Gastroesophageal sphincter (tissue), 4 donors: ENCODE results near the gene YPEL5. TPM values are rescaled to one million over a fixed set of nuclear protein-coding genes. Genes with fewer than 3 reads are reported as not detected.
A peak's percentile ranks its signal among the peaks of the same experiment; 100 is the strongest.

Experiments used
- ATAC-seq: fragments of 150-250 bp; one replicate; pipeline ENCODE4 v1.9.1; 2016; ENCODE audit warnings: mild to moderate bottlenecking, moderate library complexity
- H3K27ac ChIP-seq, 4 donors: fragments of 200-600 bp; sonication (generic) in 3 of 4; 1 replicate in 3 of 4; 2 replicates in 1 of 4; pipeline ENCODE4 v1.5.1; 2016 to 2019
- H3K27me3 ChIP-seq: fragments of 200-600 bp; sonication (generic); one replicate; pipeline ENCODE4 v1.5.1; 2019
- H3K36me3 ChIP-seq, 2 donors: fragments of 200-600 bp; sonication (generic); one replicate each; pipeline ENCODE4 v1.5.1; 2019; ENCODE audit warnings: control low read depth in 1 of 2
- H3K4me1 ChIP-seq, 3 donors: fragments of 200-600 bp; sonication (generic); 1 replicate in 2 of 3; 2 replicates in 1 of 3; pipeline ENCODE4 v1.5.1; 2016 to 2019; ENCODE audit warnings: control low read depth in 2 of 3
- H3K4me3 ChIP-seq, 2 donors: fragments of 200-600 bp; sonication (generic); one replicate each; pipeline ENCODE4 v1.5.1; 2019; ENCODE audit warnings: mild to moderate bottlenecking in 1 of 2, moderate library complexity in 1 of 2
- H3K9me3 ChIP-seq, 3 donors: fragments of 200-600 bp; sonication (generic); one replicate each; pipeline ENCODE4 v1.5.1; 2017 to 2019; ENCODE audit warnings: control low read depth in 2 of 3
- EP300 ChIP-seq: sonication (generic); formaldehyde crosslinking; IDR thresholded peaks from one replicate; pipeline ENCODE4 v1.6.1; 2017; ENCODE audit warnings: antibody characterized with exemption, mild to moderate bottlenecking
- POLR2A ChIP-seq, 2 donors: fragments of 450-650 bp; IDR thresholded peaks; one replicate each; pipeline ENCODE4 v1.6.1; 2017; ENCODE audit warnings: antibody characterized with exemption in 2 of 2, mild to moderate bottlenecking in 2 of 2, moderate library complexity in 1 of 2
- POLR2AphosphoS5 ChIP-seq: sonication (generic); formaldehyde crosslinking; IDR thresholded peaks from one replicate; pipeline ENCODE4 v1.6.1; 2017; ENCODE audit warnings: antibody characterized with exemption
- WGBS, 2 donors: methylation state at CpG; one replicate each; pipeline ENCODE4 v1.1.5; 2018; ENCODE audit warnings: low coverage in 1 of 2; 5-methylcytosine and 5-hydroxymethylcytosine counted together
- total RNA-seq, 4 donors: library from RNA; depleted of rRNA; stranded (reverse); fragments of >200 nt; gene quantifications; one replicate each; pipeline ENCODE4 v1.1.0, GENCODE V29; 2016
- TF ChIP-seq, protein P1 (sequence below), 4 experiments: fragments of 200-600 bp in 2 of 4; fragments of 450-650 bp in 2 of 4; sonication (generic) in 1 of 4; IDR thresholded peaks; one replicate each; pipeline ENCODE4 v1.5.1; 2017 to 2019; ENCODE audit warnings: antibody characterized with exemption in 4 of 4, mild to moderate bottlenecking in 2 of 4, moderate library complexity in 2 of 4

YPEL5 gene
- total RNA-seq, 4 donors from 2014 or later: 109 to 159 (median 136) TPM

- Histone ChIP-seq H3K36me3 (no peaks in the 10 kb centered on the region), H3K27ac (no peak overlapping the region), H3K9me3 (no peaks in the 10 kb centered on the region), H3K4me3 (no peak overlapping the region), H3K27me3 (peaks cover 22% of the 10 kb centered on the region), H3K4me1 (no peaks in the 10 kb centered on the region)
- 82 to 87% methylated on average over 7 to 9 of the region's 10 CpGs for WGBS, 2 donors
- no peak for ATAC-seq
- TF ChIP-seq POLR2AphosphoS5 (no peak), POLR2A (IDR thresholded peaks at IDR 0.05) (no peak)
- TF ChIP-seq, protein P1, sequence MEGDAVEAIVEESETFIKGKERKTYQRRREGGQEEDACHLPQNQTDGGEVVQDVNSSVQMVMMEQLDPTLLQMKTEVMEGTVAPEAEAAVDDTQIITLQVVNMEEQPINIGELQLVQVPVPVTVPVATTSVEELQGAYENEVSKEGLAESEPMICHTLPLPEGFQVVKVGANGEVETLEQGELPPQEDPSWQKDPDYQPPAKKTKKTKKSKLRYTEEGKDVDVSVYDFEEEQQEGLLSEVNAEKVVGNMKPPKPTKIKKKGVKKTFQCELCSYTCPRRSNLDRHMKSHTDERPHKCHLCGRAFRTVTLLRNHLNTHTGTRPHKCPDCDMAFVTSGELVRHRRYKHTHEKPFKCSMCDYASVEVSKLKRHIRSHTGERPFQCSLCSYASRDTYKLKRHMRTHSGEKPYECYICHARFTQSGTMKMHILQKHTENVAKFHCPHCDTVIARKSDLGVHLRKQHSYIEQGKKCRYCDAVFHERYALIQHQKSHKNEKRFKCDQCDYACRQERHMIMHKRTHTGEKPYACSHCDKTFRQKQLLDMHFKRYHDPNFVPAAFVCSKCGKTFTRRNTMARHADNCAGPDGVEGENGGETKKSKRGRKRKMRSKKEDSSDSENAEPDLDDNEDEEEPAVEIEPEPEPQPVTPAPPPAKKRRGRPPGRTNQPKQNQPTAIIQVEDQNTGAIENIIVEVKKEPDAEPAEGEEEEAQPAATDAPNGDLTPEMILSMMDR (IDR thresholded peaks at IDR 0.05): no peak
Observed at GRCh38 chr2:30112561-30112960, 34.2 kb upstream of the YPEL5 start.

- WGBS, 2 donors: 67 to 81% methylated on average over 3 to 5 of the region's 5 CpGs
- Histone ChIP-seq H3K36me3 (no peaks in the 10 kb centered on the region), H3K4me1 (no peaks in the 10 kb centered on the region), H3K27ac (no peak overlapping the region), H3K4me3 (no peak overlapping the region), H3K27me3 (peaks cover 26% of the 10 kb centered on the region), H3K9me3 (no peaks in the 10 kb centered on the region)
- ATAC-seq: peak; percentile 44
- no peak for TF ChIP-seq POLR2AphosphoS5
- TF ChIP-seq POLR2A (IDR thresholded peaks at IDR 0.05): no peak
- TF ChIP-seq, protein P1 (IDR thresholded peaks at IDR 0.05): no peak
- no peak for TF ChIP-seq EP300
Observed at GRCh38 chr2:30113617-30114293, 33.1 kb upstream of the YPEL5 start.

- WGBS, 2 donors: 48 to 73% methylated on average over 3 to 12 of the region's 19 CpGs
- H3K4me1 ChIP-seq: no peaks in the 10 kb centered on the region
- H3K36me3 ChIP-seq: no peaks in the 10 kb centered on the region
- no peaks in the 10 kb centered on the region for H3K9me3 ChIP-seq
- H3K27ac ChIP-seq: no peak overlapping the region
- ATAC-seq: peak; percentile 78
- H3K4me3 ChIP-seq: no peak overlapping the region
- no peak for TF ChIP-seq POLR2A (IDR thresholded peaks at IDR 0.05)
- TF ChIP-seq, protein P1 (IDR thresholded peaks at IDR 0.05): peak; percentile 74 to 88 (median 83)
- peaks cover 26% of the 10 kb centered on the region for H3K27me3 ChIP-seq
Observed at GRCh38 chr2:30115141-30115980, 31.4 kb upstream of the YPEL5 start.

- ATAC-seq: no peak
- no peak overlapping the region for H3K4me3 ChIP-seq
- no peak overlapping the region for H3K27ac ChIP-seq
- 57 to 66% methylated on average over 4 to 5 of the region's 5 CpGs for WGBS, 2 donors
- TF ChIP-seq POLR2A (IDR thresholded peaks at IDR 0.05): no peak
- no peak for TF ChIP-seq POLR2AphosphoS5
- TF ChIP-seq EP300: no peak
- TF ChIP-seq, protein P1 (IDR thresholded peaks at IDR 0.05): no peak
- H3K9me3 ChIP-seq: no peaks in the 10 kb centered on the region
- no peaks in the 10 kb centered on the region for H3K4me1 ChIP-seq
- no peaks in the 10 kb centered on the region for H3K36me3 ChIP-seq
- peaks cover 26% of the 10 kb centered on the region for H3K27me3 ChIP-seq
Observed at GRCh38 chr2:30115981-30116285, 30.9 kb upstream of the YPEL5 start.

DNA sequence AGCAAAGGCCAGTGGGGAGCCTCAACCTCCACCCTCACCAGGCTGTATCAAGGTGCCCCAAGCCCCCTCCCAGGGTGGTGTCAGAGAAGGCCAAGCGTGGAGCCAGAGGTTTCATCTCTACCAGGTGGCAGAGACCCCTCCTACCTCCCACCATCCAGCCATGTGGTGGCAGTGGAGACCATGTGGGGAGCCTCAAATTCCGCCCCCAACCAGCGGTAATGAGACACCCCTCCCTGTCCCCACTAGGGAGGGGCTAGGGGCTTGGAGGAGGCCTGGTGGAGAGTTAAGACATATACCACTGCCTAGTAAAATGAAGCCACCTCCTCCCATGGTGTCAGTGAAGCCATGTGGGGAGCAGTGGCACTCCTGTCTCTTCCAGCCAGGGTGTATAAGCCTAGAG, 24.4 kb upstream of the YPEL5 start:
- no CpG with 5 or more reads among the region's 3 CpGs for WGBS, 2 donors
- no peak overlapping the region for H3K27ac ChIP-seq
- ATAC-seq: no peak
- no peaks in the 10 kb centered on the region for H3K36me3 ChIP-seq
- no peak overlapping the region for H3K4me3 ChIP-seq
- H3K9me3 ChIP-seq: no peaks in the 10 kb centered on the region
- H3K27me3 ChIP-seq: peaks cover 16% of the 10 kb centered on the region
- no peaks in the 10 kb centered on the region for H3K4me1 ChIP-seq
- no peak for TF ChIP-seq POLR2A (IDR thresholded peaks at IDR 0.05)
- no peak for TF ChIP-seq POLR2AphosphoS5
- TF ChIP-seq, protein P1 (IDR thresholded peaks at IDR 0.05): no peak
- TF ChIP-seq EP300: no peak
